ENCODE results near the gene FKBP3. TPM values are rescaled to one million over a fixed set of nuclear protein-coding genes. Genes with fewer than 3 reads are reported as not detected.

Gene FKBP3
- polyA plus RNA-seq, 1 donor (not counting 4 experiments of a cell fraction or from before 2014, with no cell fraction given) = 98.8 TPM

- Histone ChIP-seq H3K27ac (ENCODE audit: control insufficient read depth, insufficient read depth, low read length) (no peak overlapping the region), H3K36me3 (ENCODE audit: control insufficient read depth in 2 of 2, extremely low read depth in 1 of 2, insufficient read depth in 2 of 2, low read length in 2 of 2) (peaks cover 0 to 1% of the 10 kb centered on the region in 2 experiments), H2AFZ (ENCODE audit: control insufficient read depth, low read length) (no peak overlapping the region), H3K9ac (ENCODE audit: control insufficient read depth, extremely low read depth, insufficient read depth, low read length) (no peak overlapping the region), H3K79me2 (ENCODE audit: control insufficient read depth, insufficient read depth, low read length) (no peaks in the 10 kb centered on the region), H3K27me3 (ENCODE audit: control insufficient read depth, extremely low read depth, insufficient read depth, low read length) (no peaks in the 10 kb centered on the region), H3K4me2 (ENCODE audit: control insufficient read depth, extremely low read depth, insufficient read depth, low read depth, low read length) (no peak overlapping the region), H4K20me1 (ENCODE audit: control insufficient read depth, extremely low read depth, insufficient read depth, low read length) (no peaks in the 10 kb centered on the region), H3K4me3 (ENCODE audit: control insufficient read depth in 2 of 3, extremely low read depth in 1 of 3, insufficient read depth in 2 of 3, low read depth in 1 of 3, low read length in 3 of 3) (no peak overlapping the region), H3K4me1 (ENCODE audit: control insufficient read depth, extremely low read depth, insufficient read depth, low read length) (no peaks in the 10 kb centered on the region), H3K9me1 (ENCODE audit: control insufficient read depth, extremely low read depth, insufficient read depth, low read length) (no peaks in the 10 kb centered on the region), H3K9me3 (ENCODE audit: control insufficient read depth, low read depth, low read length) (no peaks in the 10 kb centered on the region)
- FAIRE-seq (no peak), DNase-seq (ENCODE audit: low read depth, low spot score) (no peak)
- TF ChIP-seq CTCF (optimal IDR thresholded peaks at IDR 0.05 in 1 of 3, IDR thresholded peaks at IDR 0.05 in 1 of 3, conservative IDR thresholded peaks at IDR 0.05 in 1 of 3; ENCODE audit: extremely low read depth in 1 of 3, insufficient read depth in 2 of 3, low read length in 3 of 3) = no peak
- TF ChIP-seq EZH2 (IDR thresholded peaks at IDR 0.05; ENCODE audit: low read length) = no peak
- dilution Hi-C loops (cut with MboI; ENCODE audit: extremely low pct_ligation_motif_present, low sequenced_read_pairs) = no loop called here
These were observed 65.9 kb downstream of the FKBP3 start for GRCh38 chr14:45068396-45068795.

GRCh38 chr14:45066667-45067066, 67.6 kb downstream of the FKBP3 start:
- H3K9me1 ChIP-seq (ENCODE audit: control insufficient read depth, extremely low read depth, insufficient read depth, low read length) = no peaks in the 10 kb centered on the region
- no peaks in the 10 kb centered on the region for H3K9me3 ChIP-seq (ENCODE audit: control insufficient read depth, low read depth, low read length)
- no peaks in the 10 kb centered on the region for H3K79me2 ChIP-seq (ENCODE audit: control insufficient read depth, insufficient read depth, low read length)
- H3K4me2 ChIP-seq (ENCODE audit: control insufficient read depth, extremely low read depth, insufficient read depth, low read depth, low read length) = no peak overlapping the region
- DNase-seq (ENCODE audit: low read depth, low spot score) = no peak
- peaks cover 0 to 1% of the 10 kb centered on the region in 2 experiments for H3K36me3 ChIP-seq (ENCODE audit: control insufficient read depth in 2 of 2, extremely low read depth in 1 of 2, insufficient read depth in 2 of 2, low read length in 2 of 2)
- no peak overlapping the region for H3K9ac ChIP-seq (ENCODE audit: control insufficient read depth, extremely low read depth, insufficient read depth, low read length)
- no peaks in the 10 kb centered on the region for H3K27me3 ChIP-seq (ENCODE audit: control insufficient read depth, extremely low read depth, insufficient read depth, low read length)
- no peaks in the 10 kb centered on the region for H3K4me1 ChIP-seq (ENCODE audit: control insufficient read depth, extremely low read depth, insufficient read depth, low read length)
- FAIRE-seq = no peak
- H3K4me3 ChIP-seq (ENCODE audit: control insufficient read depth in 2 of 3, extremely low read depth in 1 of 3, insufficient read depth in 2 of 3, low read depth in 1 of 3, low read length in 3 of 3) = no peak overlapping the region
- no peak overlapping the region for H3K27ac ChIP-seq (ENCODE audit: control insufficient read depth, insufficient read depth, low read length)
- H2AFZ ChIP-seq (ENCODE audit: control insufficient read depth, low read length) = no peak overlapping the region
- dilution Hi-C loops (cut with MboI; ENCODE audit: extremely low pct_ligation_motif_present, low sequenced_read_pairs) = no loop called here
- H4K20me1 ChIP-seq (ENCODE audit: control insufficient read depth, extremely low read depth, insufficient read depth, low read length) = no peaks in the 10 kb centered on the region
- TF ChIP-seq CTCF (optimal IDR thresholded peaks at IDR 0.05 in 1 of 3, IDR thresholded peaks at IDR 0.05 in 1 of 3, conservative IDR thresholded peaks at IDR 0.05 in 1 of 3; ENCODE audit: extremely low read depth in 1 of 3, insufficient read depth in 2 of 3, low read length in 3 of 3) (no peak), EZH2 (IDR thresholded peaks at IDR 0.05; ENCODE audit: low read length) (no peak)

Data from keratinocyte (primary cell).